HG03432 (cell line): ENCODE data around the gene SOX9.
"Not testable (repeated sequence)": the region's sequence is repeated elsewhere in the genome, so short reads cannot be mapped to it uniquely, and the experiment has no call there.

Experiments
- ATAC-seq: cut with Tn5 transposase; IDR thresholded peaks from one replicate; pipeline ENCODE4 v1.9.1; 2021; ENCODE audit warnings: mild to moderate bottlenecking, moderate library complexity; ENCODE audit not compliant: unreplicated experiment

SOX9 gene

DNA sequence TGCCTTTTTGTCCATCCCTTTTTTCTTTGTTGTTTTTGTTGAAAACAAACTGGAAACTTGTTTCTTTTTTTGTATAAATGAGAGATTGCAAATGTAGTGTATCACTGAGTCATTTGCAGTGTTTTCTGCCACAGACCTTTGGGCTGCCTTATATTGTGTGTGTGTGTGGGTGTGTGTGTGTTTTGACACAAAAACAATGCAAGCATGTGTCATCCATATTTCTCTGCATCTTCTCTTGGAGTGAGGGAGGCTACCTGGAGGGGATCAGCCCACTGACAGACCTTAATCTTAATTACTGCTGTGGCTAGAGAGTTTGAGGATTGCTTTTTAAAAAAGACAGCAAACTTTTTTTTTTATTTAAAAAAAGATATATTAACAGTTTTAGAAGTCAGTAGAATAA is 4.9 kb downstream of the SOX9 start:
- ATAC-seq: no peak

DNA sequence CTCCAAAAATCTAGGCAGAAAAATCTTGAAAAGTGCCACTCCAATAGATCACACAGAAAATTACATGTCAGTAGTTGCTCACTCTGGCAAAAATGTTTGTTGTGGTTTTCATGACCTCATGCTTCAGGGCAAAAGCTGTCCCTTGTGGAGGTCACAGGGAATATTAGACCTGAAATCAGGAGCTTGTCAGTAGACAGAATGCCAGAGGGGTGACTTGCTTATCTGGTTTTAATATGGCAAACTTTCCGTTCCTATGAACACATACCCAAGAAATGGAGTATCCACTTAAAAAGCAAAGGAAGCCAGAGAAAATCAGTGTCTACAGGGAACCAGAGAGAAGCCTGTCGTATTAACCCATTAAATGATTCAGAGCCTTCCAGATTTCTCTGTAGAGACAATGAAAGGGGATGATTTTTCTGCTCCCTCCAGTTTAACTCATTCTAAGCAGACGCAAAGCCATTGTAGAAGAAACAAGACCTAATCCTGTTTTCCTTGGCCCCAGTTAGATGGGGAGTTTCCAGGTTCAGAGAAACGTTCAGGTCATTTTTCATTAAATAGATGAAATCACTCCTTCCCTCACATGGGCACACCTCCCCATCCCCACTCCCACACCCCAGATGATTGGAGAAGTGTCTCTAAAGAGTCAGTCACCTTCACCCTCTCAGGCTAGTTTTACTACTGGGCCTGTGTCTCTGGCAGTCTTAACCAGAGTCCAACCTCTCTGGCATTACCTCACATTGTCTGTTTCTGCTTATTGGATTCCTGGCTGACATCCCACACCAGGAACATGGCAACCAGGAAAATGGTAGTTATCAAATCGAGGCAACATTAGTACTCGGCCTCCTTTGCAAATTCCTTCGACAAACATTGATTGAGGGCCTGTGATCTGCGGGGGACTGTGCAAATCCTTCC is 6.0 kb downstream of the SOX9 start:
- no peak for ATAC-seq

DNA sequence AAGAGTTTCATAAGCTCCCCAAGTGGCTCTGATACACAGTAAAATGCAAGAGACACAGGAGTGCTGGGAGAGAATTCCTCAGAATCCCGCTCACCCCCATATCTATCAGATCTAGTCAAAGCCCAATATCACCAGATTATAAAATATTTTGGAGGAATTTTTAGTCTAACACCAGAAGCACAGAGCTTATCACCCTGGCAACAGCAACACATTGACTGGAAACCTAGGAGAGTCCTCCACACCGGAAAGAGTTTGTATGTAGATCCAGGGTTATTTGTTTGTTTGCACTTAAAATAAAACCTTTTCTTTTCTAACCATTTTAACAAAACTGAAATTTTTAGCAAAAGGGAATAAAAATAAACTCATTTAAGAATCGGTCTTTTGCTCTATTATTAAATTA is 7.2 kb downstream of the SOX9 start:
- ATAC-seq: no peak

DNA sequence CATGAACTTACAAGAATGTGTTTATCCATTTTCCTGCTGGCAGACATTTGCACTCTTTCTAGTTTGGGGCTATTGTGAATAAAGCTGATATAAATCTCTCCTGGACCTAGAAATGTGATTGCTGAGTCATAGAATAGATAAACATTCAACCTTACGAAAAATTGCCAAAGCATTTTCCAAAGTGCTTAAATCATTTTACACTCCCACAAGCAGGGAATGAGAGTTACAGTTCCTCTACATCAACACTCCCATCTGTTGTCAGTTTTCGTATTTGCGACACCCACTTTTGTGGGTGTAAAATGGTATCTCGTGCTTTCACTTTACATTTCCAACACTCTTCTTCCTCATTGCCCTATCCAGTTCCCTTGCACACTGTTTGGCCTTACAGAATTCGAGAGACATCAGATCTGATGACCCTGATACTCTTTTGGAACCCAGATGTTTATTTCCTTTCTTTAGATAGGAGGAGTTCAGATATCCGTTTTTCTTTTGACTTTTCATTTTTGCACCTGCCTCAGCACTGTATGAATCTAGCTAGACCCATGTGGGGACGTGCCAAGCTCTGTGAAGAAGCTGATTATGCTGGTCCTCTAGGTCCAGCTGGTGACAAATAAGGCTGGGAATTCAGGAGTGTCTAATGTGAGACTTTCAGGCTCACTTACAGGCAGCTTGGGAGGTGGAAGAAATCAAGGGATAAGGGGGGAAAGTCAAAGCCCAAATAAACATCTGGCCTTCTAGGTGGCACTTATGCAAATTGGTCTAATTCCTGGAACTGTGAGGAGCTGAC is 14.0 kb downstream of the SOX9 start:
- ATAC-seq: no peak

DNA sequence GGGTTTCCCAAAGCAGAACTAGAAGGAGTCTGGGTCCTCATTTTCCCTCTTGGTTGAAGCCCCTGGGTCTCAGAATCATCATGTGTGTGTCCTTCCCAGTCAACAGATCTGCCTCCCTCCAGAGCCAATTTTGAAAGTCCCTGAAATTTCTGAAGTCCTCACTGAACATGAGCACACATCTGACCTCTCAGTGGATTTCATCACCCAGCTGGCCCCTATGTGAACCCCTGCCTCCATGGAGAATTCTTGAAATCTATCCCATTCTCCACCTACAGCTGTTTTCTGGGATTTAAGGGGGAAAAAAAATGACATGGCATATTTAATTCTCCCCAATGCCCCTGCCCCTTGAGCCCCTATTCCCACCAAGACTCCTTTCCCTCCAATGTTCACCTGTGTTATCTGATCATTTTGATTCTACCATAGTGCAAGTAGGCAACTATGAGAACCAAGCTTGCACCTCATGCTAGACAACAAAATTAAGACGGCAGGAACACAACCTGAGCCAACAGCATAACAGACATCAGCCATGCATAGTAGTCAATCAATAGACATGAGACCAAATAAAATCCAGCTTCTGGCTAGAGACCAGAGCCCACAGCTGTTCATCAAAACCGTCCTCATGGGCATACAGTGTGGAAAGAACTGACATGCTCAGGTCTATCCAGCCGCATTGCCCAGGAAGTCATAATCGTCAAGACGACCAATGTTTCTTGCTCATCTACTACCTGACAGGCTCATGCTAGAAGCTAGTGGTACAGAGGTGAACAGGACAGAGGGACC is 14.9 kb downstream of the SOX9 start:
- ATAC-seq: no peak

DNA sequence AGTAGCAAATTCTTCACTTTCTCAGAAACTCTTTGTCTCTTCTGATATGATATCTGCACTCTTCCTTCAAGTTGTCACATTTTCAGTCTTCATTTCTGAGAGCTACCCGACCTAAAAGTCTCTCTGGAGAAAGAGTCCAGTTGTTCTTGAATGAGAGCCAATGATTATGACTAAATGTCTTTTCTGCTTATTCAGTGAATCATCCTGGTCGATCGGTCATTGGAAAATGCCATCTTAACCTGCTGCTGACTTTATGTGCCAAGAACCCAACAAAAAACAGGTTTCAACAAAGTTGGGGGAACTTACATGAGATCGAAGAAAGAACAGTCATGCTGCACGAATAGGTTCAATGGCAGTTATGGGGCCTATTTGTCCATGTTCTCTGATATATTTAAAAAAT is 15.9 kb downstream of the SOX9 start:
- ATAC-seq: no peak

DNA sequence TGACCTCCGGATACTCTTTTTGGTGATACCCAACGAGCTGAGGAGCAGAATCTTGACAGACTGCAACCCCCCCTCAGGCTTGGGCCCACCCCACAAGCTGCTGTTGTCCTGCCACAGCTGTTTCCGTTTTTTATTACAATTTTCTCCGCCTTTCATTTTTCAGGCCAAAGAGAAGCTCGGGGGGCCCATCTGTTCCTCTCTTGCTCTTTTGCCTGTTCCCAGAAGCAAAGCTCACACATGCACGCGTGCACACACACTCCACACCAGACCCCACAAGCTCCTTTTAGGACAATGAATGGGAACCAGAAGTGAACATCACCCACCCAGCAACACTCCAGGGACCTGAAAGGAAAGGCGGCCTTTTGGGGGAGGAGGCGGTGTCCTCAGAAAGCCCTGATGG is 16.3 kb downstream of the SOX9 start:
- ATAC-seq: no peak

DNA sequence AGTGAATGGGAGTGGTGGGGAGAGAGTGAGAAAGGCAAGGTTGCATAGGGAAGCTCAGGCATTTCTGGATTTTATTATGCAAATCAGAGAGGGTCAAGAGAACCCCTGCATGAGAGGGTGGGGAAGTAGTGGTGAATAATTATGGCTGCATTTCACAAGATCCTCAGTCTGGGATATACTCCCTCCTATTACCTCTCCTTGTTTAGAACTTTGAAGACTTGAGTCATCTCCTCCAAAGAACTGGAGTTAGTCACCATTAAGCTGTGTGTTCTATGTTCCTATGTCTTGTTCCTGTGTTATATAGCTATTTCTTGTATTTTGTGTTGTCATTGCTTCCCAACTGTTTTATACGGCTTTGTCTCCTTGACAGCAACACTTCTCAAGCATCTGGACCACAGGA is 18.4 kb downstream of the SOX9 start:
- ATAC-seq: no peak

DNA sequence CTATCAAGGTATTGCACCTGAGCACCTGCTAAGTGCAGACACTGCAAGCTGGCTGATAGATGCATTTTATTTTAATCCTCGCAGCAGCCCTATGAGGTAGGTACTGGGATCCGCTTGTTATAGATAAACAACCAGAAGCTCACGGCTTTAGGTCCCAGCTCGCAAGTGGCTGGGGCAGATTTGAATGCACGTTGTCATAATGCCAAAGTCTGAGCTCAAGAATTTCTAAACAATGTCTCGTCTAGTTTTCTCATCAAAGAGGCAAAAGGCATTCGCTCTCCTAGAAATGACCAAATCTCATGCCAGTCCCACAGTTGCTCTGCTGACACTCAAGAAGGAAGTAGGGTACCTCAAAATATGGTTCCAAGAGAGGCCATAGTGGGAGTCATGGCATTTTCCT is 20.5 kb downstream of the SOX9 start:
- ATAC-seq: no peak

DNA sequence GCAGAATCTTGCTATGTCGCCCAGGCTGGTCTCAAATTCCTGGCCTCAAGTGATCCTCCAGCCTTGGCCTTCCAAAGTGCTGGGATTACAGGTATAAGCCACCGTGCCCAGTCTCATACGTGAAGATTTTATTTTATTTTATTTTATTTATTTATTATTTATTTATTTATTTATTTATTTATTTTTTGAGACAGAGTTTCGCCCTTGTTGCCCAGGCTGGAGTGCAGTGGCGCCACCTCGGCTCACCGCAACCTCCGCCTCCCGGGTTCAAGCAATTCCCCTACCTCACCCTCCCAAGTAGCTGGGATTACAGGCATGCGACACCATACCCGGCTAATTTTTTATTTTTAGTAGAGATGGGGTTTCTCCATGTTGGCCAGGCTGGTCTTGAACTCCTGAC is 21.3 kb downstream of the SOX9 start:
- not testable (repeated sequence) for ATAC-seq

DNA sequence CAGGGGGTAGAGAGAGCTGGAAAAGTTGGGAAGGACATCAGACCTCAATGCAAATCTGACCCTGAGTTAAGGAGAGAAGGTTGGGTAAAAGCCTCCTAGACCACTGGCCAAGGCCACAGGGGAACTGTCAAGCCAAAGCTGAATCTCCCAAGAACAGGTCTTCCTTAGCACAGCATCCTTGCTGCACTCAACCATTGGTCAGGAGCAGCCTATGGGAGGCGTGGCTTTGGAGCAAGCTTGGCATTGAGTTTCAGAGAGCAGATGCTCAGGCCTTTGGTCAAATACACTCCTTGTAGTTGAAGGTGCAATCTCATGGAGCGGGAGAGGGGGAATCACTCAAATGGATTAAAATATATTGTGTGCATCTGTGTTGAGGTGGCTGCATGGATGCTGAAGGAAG is 21.8 kb downstream of the SOX9 start:
- ATAC-seq: no peak

DNA sequence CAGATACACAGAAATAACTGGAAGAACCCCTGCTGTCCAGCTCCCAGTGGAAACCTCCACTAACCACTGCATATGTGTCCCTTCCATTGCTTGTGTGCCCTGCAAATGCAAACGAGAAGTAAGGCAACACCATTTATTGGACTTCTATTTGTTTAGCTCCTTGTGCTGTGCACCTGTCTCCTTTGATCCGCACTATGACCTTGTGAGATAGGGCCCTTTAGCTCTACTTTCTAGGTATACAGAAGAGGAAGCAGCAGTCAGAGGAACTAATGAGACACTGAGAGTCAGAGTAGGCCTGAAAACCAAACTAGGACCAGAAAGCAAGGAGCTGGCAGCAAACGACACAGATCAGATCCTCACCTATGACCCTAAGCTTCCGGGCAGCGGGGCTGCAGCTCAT is 22.4 kb downstream of the SOX9 start:
- no peak for ATAC-seq

DNA sequence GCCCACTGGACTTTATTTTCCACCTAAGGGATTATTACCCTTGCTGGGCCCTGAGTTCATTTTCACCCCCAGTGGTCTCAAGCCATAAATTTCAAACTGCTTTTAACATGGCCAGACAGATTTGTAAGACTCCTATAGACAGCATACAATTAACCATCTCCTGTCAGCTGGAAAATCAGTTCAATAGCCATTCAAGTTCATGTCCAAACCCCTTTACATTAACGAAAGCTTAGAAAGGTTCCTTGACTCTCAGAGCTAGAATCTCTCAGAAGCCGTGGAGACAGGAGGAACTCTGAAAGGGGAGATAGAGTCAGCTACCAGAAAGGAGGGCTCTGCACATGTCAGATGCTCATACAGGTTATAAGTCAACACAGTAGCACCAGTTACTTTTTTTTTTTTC is 23.3 kb downstream of the SOX9 start:
- ATAC-seq: no peak

DNA sequence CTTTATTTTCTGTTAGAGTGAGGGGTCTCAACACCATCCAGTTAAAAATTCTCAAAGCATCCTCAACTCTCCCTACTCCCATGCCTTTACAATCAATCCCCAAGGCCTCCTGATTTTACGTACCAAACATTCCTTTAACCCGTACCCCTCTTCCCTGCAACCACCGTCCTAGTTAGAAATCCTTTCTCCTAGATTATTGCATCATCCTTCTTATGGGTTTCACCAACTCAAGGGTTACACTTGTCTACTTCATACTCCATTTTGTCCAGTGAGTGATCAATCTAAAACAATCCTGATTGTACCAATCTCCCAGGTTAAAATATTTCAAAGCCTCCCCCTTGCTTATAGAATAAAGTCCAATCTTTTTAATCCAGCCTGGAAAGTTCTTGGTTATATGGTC is 24.7 kb downstream of the SOX9 start:
- ATAC-seq: no peak

DNA sequence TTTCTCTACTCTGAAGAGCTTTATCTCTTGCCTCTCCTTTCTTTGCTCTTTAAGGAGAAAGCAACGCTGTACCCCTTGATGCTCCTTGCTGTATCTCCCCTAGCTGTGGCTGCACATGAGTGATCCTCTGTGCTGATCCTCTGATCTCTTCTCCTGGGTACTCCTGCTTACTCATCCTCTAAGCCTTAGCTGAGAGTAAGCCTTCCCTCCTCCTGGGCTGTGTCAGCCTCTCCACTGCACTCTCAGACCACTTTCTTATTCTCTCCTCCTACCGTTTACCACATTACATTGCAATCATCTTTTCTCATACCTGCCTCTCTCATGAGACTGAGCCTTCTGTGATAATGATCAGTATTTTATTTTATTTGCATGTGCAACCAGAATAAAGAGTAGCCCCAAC is 25.1 kb downstream of the SOX9 start:
- ATAC-seq: no peak

DNA sequence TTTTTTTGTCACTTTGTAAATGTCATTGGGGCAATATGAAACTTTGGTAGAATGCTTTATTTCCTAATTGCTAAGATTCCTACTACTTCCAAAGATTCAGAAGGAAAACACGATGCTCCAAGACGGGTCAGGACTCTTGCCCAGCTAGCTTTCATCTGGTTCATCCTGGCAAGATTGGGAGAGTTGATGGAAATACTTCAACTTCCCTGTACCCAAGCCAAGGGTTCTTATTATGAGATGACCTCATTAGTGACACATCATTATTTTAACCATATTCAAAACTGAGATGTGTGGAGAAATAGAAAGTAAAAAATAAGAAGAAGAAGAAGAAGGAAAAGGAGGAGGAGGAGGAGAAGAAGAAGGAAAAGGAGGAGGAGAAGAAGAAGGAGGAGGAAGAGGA is 25.6 kb downstream of the SOX9 start:
- ATAC-seq: no peak

DNA sequence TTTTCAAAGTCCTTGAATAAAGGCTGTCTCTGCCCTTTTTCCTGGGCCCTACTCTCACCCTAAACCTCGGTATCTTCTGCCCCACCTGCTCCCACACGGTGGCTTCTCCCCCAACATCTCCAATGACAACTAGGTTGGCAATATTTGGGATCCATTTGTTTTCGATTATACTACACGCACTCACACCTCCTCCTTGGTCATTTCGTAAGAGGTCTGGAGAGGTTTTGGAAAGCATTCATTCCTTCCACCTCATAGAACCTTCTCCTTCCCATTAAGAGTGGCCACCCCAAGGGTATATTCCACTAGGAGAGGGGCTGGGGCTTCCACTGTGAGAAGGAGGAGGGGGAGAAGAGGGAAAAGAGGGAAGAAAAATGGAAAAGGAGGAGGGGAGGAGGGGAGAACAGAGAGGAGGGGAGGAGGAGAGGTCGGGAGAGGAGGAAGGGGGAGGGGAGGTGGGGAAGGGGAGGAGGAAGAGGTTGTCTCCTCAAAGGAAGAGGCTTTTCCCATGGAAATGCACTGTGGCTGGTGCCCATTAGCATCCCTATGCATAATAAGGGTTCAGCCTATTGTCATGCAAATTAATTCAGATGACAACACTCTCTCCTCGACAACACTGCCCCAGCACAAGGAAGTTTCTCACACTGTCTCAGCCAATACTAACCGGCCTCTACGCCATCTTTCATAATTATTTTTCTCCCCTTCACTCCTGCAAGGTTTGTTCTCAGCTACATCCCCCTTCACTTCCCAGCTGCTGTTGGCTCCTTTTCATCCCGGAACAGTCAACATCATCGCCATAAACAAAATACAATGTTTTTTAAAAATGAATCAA is 30.0 kb downstream of the SOX9 start:
- ATAC-seq: no peak

DNA sequence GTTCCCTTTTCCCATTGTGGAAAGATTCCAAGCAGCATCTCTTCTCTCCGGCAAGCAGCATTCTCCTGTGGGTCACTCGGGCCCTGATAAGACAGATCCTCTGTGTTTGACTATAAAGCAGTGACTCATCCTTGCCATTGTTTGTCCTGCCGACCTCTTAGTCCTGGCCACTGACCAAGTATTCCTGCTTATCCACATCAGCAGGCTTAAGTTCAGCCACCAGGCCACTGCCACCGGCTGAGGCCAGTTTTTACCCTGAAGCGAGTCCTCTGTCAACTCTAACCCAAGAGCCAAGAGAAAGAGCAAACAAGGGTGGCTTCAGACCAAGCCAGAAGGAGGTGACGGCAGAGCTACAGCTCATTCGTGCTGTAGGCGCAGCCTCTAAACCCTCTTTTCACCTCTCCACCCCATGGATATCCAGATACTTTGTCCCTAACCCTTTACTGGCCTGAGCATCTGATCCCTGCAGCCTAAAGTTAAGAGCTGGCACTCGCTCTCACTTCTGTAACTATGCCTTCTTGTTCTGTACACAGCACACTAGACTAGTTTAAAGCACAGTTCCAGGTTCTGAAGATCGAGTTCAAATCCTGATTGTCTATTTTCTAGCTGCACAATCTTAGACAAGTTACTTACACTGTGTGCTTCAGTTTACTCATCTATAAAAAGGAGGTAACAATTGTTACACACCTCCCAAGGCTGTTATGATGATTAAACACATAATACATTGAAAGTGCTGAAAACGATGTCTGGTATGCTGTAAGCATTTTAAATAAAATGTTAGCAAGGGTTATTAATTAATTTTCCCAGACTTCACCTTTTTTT is 31.0 kb downstream of the SOX9 start:
- ATAC-seq: no peak

DNA sequence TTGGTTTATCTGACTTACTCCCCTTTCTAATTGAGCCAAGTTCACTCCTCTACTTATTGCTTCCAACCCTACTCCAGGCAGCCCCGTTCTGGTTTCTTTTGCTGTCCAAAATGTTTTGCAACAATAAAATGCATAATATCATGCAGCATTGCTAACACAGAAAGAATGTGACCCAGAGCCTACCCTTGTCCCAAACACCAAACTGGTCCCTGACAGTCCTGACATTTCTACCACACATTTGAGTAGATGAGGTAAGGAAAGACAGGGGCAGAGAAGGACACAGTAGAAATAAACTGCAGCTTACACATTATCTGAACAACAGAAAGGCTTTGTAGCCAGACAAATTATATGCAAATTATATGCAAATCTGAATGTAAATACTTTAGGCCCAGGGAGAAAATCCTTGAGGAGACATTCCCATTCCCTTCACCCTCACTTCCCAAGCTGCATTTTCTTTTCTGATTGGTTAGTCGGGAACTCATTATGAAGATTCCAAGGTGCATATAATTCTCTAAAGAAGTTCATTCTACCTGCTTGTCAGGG is 31.6 kb downstream of the SOX9 start:
- no peak for ATAC-seq
